GM19397 (cell line): Measurements from ENCODE around the gene ZNF431.
"Not testable (repeated sequence)": the region's sequence is repeated elsewhere in the genome, so short reads cannot be mapped to it uniquely, and the experiment has no call there.

ENCODE experiments used
- ATAC-seq: cut with Tn5 transposase; IDR thresholded peaks from one replicate; pipeline ENCODE4 v1.9.1; 2021; ENCODE audit warnings: mild to moderate bottlenecking, moderate library complexity; ENCODE audit not compliant: unreplicated experiment

Gene ZNF431

DNA sequence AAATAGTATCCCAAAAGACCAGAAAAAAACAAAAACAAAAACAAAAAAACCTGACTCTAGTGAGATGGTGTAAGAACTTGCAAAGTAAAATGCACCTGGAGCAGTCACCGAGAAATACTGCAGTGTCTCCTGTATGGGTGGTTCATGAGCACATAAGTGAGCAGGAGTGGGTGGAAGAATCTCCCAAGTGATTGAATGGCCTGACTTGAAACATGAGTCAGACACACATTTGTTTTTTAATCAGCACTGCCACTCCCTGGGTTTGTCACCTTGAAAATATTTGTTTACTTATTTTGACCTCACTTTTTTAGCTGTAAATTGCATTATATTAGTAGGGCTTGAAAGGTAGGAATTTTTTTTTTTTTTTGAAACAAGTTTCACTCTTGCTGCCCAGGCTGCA lies 2.0 kb downstream of the ZNF431 start:
- no peak for ATAC-seq

GRCh38 chr19:21147540-21147939 lies 5.7 kb downstream of the ZNF431 start:
- no peak for ATAC-seq

DNA sequence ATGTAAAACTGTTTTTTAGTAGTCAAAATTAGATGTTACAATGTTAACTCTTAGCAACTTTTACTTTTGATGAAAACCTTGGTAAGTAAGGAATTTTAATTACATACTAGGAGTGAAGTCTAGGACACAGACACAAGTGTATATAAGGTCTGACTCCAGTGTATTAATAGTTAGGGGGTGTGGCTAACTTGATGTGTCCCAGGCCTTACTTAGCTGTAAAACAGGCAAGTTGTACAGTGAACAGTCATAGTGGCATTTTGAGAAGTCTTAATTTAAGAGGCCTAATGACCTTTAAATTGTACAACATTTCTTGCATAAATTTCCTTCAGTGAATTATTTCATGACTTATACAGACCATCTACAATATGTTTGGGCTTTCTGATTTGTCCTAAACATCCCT lies 6.8 kb downstream of the ZNF431 start:
- no peak for ATAC-seq

GRCh38 chr19:21149877-21150276 lies 8.0 kb downstream of the ZNF431 start:
- ATAC-seq = no peak

GRCh38 chr19:21151460-21151859 lies 9.6 kb downstream of the ZNF431 start:
- ATAC-seq = no peak

- no peak for ATAC-seq
These were observed 16.8 kb downstream of the ZNF431 start for GRCh38 chr19:21158523-21159135.

- ATAC-seq = no peak
These were observed 22.7 kb downstream of the ZNF431 start for GRCh38 chr19:21164541-21164940.

- ATAC-seq = no peak
These were observed 24.6 kb downstream of the ZNF431 start for GRCh38 chr19:21166436-21166835.

DNA sequence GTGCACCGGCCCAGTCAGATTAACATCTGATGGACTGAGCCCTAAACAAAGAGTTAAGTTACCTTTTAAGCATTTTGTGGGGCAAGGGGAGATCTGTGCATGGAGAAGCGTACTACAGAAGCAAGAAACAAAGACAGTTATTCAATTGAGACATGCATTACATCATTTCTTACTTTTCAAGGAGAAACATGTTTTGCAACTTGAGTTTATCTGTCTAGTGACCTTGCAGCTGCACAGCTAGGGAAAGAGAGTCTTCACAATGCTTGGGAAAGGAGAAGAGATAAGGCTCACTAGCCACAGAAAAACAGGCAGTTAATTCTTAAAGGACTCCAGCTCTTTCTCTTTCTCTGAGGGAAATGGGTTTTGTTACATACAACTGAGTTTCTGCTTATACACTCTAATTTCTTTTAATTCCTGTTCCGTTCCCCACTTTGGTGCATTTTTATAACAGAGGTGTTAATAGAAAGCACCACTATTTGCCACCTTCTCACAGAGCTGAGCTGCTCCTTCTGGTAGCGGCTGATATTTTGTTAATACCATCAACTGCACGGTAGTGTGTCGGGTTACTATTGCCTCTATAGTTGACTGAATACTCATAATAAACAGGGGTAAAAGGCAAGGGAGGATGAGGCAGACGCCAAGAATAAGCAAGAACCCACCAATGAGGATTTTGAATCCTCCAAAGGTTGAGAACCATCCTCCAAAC lies 55.9 kb downstream of the ZNF431 start:
- no peak for ATAC-seq

DNA sequence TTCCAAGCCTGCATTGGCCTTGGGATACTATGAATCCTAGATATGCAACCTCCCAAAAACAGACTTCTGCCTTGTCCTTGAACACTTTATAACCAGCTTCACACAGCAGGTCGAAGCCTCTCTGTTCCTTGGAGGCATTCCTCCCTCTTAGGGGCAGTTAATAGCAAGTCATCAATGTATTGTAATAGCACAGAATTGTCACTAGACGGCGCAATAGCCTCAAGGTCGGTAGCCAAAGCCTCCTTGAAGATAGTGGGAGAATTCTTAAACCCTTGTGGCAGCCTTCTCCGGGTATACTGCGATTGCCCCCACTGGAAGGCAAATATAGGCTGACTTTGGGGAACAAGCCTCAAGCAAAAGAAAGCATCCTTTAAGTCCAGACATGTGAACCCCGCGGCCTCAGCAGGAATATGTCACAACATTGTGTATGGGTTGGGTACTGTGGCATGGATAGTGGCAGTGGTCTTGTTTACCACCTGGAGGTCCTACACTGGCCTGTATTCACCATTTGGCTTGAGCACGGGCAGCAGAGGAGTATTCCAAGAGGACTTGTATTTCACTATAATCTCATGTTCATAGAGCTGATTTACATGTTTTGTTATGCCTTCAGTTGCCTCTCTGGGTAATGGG lies 61.1 kb downstream of the ZNF431 start:
- no peak for ATAC-seq

GRCh38 chr19:21210037-21210621 lies 68.3 kb downstream of the ZNF431 start:
- no peak for ATAC-seq

GRCh38 chr19:21221693-21222092 lies 79.9 kb downstream of the ZNF431 start:
- no peak for ATAC-seq

DNA sequence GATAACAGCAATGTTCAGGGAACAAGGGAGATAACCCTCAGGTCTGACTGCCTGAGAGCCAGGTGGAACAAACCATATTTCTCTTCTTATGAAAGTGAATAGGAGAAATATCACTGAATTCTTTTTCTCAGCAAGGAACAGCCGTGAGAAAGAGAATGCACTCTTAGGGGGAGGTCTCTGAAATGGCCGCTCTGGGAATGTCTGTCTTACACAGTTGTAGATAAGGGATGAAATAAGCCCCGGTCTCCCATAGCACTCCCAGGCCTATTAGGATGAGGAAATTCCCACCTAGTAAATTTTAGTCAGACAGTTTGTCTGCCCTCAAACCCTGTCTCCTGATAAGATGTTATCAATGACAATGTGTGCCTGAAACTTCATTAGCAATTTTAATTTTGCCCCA lies 88.1 kb downstream of the ZNF431 start:
- ATAC-seq = not testable (repeated sequence)

GRCh38 chr19:21233691-21234090 lies 91.9 kb downstream of the ZNF431 start:
- ATAC-seq = no peak

- not testable (repeated sequence) for ATAC-seq
These were observed 94.9 kb downstream of the ZNF431 start for GRCh38 chr19:21236751-21237150.

DNA sequence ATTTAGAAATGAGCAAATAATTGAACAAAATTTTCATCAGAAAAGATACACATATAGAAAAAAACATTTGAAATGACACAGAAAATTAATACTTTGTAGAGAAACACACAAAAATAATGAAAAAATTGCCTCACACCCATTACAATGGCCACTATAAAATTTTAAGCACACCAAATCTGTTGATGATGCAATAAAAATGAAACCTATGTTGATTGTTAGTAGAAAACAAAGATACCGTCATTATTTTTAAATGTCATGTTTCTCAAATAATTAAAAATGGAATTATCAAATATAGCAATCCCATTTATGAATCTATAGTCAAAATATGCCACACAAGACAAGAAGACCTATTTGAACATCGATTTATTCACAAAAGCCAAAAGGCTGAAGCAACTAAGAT lies 96.8 kb downstream of the ZNF431 start:
- ATAC-seq = no peak
